Stimulated activated CD4-positive, alpha-beta T cell treated with anti-CD3 and anti-CD28 coated beads, Interleukin-12 subunit alpha, Interleukin-12 subunit beta, amount 100 ng/mL, for 48 hours (primary cell): ENCODE results near the gene COL4A4.
A peak's percentile ranks its signal among the peaks of the same experiment; 100 is the strongest.

Experiments used
- DNase-seq, 3 donors: peaks; one replicate each; pipeline ENCODE4 v3.0.0-alpha.2; 2020; ENCODE audit warnings: low read depth in 2 of 3, low spot score in 1 of 3

Gene COL4A4

DNA sequence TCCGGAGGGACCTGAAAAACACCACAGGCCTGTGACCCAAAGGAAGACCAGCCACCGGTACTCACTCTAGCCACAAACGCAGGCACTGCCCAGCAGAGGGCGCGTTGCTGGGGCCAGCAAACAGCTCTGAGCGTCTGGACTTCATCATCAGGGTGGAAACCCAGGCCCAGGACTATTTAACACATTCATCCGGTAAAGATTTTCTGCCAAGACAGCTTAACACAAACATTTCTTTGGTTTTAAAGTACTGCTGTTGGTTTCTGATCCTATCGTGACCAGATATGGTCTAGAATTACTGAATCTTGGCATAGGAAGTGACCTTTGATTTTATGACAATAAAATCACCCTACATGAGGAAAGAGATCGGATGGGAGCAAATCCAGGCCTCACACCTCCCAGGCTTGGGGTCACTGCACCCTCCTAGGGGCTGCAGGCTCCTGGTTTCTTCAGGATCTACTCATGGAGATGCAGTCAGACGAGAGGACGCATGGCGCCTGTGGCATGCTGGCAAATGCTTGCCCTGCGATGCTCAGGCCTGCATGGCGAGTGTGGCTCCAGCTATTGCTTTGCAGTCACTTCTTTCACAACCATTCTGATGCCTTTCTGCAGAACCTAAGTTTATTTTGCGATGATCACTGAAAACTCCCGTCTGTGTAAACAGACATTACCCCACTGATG lies 130.4 kb downstream of the COL4A4 start:
- peak in 2 of 3 donors; percentile 15 to 16 for DNase-seq

DNA sequence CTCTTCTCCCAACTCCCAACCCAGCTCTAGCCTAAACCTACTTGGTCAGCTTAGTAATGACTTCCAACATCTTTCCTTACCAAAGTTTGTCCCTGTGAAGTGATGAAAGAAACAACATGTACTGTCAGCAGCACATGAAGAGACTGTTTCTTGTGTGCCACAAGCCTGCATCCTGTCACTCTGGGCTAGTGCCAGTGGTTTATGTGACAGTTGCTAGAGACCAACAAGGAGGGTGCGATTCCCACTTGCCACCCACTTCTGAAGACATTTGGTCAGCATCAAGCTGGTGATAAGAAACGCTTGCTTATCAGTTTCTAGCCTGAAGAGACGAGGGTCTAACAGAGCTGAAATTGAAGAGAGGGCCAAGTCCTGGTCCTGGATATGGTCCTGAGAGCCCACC lies 132.6 kb downstream of the COL4A4 start:
- no peak for DNase-seq

DNA sequence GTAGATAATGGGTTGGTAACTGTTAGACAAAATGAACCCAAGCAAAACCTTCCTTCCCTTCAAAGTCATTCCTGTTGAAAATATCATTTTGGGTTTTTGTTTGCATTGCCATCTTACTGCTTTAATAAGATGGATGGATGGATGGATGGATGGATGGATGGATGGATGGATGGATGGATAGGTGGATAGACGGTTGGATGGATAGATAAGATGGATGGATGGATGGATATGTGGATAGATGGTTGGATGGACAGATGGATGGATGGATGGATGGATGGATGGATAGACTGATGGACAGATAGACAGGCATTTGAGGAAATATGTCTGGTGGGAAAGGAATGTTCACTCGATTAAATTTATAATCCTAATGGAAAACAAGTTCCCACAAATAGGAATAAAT lies 133.2 kb downstream of the COL4A4 start:
- DNase-seq = no peak

DNA sequence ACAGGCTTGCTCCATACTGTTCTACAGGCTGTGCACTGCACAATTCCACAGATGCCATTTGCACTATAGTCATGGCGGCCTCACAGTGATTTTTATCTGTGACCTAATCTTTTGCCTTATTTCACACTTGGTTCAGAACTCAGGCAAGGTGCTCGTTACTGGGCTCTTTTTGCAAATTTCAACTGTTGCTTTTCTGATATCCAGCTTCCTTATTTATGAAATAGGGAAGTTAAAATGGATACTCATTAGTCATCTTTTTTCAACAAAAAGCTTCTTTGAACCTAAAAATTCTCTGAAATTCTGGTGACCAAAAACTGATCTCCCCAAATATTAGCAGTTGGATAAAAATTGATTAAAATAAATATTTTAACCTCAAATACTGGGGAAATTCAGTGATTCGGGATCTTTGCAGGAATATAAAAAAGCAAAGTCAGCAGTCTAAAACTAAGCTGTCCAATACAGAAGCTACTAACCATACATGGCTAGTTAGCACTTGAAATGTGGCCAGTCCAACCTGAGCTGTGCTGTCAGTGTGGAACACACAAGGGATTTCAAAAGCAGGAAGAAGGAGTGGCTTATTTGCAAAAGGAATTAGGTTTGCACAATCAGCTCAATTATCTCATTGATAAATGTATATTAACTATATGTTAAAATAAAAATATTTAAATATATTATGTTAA lies 134.4 kb downstream of the COL4A4 start:
- no peak for DNase-seq

DNA sequence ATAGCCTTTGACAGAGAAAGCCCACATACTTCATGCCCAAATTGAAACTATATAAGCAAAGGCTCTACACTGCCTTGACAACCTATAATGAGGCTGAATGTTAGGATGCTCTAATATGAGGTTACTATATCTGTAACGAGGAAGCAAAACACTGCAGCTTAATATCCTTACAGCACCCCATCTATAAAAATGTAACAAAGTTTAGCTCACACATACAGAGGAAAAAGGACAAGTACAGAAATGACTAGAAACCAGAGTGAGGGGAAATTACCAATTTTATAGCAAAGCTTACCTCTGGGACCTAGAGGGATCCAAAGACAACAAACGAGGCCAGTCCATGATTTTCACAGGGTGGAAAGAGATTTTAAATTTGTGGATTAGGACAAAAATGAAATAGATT lies 138.5 kb downstream of the COL4A4 start:
- DNase-seq = no peak

DNA sequence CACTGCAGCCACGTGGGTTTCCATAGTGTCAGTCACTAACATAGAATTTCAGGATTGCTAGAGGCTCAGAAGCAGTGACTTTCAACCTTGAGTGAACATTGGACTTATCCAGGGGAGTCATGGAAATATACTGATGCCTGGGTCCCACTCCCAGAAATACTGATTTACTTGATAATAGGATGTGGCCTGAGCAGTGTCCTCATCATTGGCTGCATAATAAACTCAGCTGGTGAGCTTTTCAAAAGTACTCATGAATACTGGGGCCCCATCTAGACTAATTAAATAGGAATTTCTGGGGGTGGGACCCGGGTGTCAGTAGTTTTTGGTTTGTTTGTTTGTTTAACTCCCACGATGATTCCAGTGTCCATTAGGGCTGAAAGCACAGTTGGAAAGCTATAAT lies 141.4 kb downstream of the COL4A4 start:
- DNase-seq = no peak

DNA sequence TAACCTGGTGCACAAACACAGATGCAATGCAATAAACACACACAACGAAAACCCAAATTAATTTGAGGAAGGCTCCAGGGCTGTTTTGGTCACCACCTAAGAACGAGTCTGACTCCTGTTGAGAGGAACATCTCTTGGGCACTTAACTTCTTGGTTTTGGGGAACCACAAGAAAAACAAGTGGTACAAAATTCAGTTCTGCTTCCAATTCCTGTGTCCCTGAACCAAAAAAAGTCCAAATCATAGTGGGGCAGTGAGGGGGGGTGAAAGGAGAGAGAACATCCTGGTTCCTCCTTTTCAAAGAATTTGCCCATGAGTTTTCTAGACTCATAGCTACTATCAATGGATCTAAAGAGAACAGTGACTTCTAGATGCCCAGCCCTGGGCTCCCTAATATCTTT lies 143.6 kb downstream of the COL4A4 start:
- DNase-seq = no peak

DNA sequence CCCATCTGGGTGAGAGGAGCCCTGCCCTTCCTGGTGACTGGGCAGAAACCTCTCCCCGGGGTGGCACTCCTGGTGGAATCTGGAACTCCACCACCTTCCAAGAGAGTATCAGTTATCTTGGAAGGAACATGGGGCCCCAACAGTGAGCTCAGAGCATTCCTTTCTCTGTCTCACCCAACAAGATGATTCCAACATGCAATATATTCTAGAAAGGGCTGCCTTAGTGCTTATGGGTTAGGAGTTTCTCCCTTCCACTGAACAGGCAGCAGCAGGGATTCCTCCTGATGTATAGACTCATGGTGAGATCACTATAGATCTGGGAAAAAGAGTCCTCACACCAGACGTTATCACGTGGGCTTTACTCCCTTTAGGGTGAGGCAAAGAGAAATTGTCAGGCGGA lies 147.1 kb downstream of the COL4A4 start:
- DNase-seq = no peak

DNA sequence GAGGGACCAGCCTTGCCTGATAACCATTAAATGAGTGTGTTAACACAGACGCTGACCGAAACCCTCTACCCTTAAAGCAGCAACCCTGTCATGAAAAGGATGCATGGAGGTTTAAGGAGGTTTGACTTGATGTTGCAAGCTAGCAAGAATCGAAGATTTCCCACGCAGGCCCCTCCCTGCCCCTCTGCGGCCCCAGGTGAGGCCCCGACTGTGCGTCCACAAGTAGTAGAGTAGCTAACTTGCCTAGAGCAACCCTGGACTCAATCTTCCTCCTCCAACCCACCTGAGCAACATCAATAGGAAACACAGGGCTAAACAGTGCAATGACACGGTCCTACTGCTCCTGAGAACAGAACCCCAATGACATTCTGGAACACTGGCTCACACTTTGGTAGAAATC lies 150.1 kb downstream of the COL4A4 start:
- no peak for DNase-seq

DNA sequence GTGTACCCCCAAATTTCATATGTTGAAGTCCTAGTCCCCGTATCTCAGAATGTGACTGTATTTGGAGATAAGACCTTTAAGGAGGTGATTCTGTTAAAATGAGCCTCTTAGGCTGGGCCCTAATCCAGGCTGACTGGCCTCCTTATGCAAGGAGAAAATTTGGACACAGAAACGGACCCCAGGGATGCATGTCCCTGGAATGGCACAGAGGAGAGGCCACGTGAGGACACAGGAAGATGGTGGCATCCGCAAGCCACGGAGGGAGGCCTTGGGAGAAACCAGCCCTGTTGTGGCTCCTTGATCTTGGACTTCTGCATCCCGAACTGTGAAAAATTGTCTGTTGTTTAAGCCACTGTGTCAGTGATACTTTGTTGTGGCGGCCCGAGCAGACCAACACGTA lies 150.7 kb downstream of the COL4A4 start:
- no peak for DNase-seq

DNA sequence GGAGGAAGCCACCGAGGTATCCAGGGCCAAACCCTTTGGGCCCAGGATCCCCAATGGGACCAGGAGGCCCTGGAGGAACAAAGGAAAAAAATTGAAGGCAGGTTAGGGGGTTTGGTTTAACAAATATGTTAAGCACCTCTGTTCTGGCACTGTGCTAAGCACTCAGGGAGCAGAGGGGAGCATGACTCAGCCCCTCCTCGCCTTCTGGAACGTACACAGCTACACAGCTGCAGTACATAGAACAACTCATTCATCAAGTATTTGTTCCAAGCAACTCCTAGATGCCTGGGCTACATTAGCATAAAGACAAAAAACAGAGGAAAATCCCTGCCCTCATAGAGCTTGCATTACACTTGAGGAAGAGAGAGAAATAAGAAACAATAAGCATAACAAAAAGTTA lies 153.6 kb downstream of the COL4A4 start:
- no peak for DNase-seq

DNA sequence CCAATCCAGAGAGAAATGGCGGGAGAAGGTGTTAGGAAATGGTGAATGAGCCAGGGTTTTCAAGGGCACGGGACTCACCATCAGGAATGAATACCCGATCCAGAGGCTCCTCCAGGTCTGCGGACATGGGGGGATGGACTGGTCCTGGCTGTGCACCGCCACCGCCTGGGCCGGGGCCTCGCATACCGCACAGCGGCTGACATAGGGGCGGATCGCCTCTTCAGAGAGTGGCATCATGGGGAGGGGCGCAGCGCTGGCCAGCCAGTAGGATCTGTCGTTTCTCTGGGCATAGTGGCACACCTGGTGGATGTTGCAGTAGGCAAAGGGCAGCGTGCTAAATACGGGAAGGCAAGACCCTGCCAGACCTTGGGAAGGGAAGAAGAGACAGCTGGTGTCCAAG lies 156.1 kb downstream of the COL4A4 start:
- no peak for DNase-seq

DNA sequence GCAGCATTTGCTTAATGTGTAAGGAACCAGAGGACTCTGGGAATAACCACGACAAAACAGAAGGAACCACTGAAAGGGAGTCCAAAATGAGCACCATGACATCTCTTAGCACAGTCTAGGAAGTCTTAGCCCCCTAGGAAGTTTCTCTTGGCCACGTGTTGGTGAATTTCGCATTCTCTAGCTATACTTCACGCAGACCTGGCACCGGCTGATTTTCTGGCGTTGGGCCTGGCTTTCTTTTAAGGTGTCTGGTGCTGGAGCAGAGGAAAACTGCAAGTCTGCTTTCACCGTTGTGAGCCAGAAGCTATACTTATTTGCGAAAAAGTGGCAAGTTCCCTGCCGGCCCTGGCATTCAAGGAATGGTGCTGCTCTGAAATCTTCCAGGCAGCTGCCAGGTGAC lies 156.9 kb downstream of the COL4A4 start:
- DNase-seq = no peak

DNA sequence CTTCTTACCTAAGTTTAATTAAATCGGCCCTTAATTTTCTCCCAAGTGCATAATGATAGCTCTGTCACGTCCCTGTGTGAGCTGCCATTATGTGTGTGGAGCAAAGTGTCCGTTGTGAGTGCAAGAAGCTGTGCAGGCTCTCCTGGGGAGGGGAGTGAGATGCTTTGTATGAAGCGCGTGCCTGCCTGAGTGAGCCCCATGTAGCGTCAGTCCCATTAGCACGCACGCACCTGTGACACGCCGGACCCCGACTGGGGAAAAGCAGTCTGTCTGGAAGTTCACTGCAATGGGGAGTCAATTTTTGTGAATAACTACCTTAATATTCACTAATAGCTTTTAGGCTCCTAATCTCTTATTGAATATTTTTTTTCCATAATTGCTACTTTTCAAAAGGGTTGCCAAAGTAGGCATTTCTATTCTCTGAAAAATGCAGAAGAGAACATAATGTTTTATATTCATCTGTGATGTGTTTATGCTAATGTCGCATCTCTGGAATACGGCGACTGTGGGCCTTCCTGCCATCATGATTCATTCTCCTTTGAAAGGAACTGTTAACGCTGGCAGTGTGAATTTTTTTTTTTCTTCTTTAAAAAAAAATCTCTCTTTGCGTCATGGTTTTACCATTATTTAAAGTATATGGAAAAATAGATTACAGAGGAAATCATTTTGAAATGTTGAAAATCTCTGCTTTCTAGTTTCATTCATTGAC lies 157.7 kb downstream of the COL4A4 start:
- DNase-seq = no peak

DNA sequence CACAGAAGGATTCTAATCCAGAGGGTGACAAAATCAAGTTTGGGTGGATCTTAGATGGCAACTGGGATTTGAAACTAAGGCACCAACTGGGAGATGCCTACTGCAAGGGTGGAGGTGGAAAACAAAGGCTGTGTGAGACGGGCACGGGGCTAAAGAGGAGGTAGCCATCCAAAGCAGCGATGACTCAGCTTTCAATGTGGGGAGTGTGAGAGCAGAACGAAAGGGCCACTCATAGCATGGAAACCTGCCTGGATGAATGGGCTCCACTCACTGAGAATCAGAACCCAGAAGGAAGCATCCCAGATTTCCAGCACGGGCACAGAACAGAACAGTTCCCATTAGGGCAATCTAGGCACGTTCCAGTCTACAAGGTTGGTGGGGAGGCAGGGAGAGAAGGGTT lies 159.5 kb downstream of the COL4A4 start:
- no peak for DNase-seq

DNA sequence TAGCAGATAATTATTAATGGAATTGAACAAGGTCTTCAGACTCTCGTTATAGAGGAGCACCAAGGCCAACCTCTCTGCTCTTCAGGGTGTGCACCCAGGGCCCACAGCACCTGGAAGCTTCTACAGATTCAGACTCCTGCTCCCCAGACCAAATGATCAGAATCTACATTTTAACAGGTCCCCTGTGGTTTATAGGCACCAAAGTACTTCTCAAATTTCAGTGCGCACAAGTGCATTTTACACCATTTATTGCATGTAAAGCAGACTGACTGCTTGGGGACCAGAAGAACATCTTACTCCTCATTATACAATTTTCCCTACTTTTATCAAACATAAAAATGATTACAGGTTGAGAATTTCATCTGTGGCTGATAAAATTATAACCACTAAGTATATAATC lies 163.9 kb downstream of the COL4A4 start:
- no peak for DNase-seq

DNA sequence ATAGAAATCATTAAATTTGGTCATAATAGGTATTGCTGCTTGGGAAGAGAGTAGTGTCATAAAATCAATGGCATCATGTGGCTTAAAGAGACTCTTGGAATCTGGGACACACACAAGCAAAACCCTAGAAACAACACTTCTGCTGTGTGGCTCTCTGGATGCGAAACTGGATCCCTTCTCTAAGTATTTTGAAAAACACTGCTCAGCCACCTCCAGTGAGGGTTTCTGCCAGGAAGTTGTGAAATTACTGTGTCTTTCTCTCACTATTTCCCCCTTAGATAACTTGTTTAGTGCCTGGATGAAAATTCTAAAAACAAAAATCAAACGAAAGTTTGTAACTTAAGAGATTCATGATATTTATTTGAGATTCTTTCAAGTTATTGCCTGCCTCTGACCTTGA lies 164.3 kb downstream of the COL4A4 start:
- DNase-seq = no peak

DNA sequence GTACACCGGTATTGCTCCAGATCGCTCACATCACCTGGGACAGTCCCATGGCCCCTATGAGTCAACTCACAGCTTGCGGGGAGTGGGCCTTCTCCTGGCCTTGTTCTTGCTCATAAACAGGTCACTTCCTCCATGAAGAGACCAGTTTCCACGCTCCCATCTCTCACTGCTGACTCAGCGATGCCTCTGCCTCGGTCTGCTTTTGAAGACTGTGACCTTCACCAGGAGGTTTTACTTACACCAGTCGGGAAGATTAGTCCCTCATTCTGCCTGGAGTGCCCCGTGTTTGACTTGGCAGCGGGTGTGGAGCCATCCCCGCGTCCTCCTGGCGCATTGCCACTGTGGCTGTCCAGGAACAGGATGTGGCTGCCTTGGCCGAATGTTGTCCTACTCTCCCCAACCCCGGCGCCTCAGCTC lies 168.4 kb downstream of the COL4A4 start:
- DNase-seq = peak; percentile 28 to 69 (median 39)

DNA sequence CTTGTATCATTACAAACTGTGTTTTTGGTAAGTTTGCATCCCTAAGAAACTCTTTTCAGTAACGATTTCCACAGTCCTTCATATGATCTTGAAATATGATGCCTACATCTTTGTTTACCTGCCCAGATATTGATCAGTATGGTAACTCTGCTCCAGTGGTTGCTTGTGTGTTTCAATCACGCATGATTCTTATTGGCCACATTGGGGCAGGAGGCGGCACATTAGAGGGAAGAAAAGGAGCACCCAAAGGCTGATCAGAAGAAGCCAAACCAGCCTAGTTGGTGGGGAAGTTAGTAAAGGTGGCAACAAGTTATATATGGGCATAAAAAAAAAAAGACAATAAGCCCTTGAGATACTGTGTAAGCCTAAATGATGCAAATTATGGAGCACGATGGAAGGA lies 169.2 kb downstream of the COL4A4 start:
- DNase-seq = no peak

DNA sequence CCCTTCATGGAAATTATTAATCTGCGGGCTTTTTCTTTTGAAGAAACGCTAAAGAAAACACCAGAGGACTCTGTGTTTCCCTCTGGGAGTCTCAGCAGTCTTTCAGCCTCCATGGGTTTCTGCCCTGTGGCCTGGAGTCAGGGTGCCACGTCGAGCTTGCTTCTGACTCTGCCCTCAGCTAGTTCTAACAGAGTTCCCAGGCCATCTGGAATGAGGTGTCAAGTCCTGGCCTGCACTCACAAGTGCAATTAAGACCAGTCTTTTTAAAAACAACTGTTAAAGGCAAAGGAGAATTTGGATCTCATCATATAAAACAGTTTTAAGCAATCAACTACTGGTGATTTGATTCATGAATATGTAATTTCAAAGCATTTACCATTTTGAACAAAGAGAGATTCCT lies 170.8 kb downstream of the COL4A4 start:
- no peak for DNase-seq

DNA sequence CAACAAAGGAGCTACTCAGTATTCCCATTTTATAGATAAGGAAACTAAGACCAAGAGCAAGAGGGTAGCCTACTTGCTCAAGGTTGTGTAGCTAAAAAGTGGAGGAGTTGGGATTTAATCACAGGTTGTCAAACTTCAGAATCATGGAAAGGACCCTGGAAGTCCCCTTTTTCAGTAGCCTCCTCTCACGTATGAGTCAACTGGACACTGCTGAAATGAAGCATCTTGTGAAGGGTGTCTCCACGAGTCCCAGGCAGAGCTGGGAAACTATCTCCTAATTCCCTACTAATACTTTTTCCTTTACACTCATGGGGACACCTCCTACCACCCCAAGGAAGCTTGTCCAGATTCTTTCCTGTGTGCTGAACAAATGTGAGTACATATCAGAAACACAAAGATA lies 172.3 kb downstream of the COL4A4 start:
- DNase-seq = no peak

DNA sequence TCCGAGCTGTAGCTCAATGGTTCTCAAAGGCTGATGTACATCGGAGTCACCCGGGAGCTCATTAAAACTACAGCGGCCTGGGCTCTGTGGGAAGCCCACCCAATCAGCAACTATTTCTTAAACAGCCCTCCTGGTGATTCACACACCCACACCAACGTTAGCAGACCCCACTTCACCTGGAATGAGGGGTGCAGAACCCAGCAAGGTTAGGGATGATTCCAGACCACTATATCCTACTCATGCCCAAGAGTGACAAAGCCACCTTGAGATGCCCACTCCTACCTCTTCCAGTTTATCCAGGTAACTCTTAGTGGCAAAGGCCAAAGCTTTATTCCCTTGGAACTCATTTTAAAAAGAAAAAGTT lies 178.4 kb downstream of the COL4A4 start:
- DNase-seq = no peak
